Mucosa of descending colon (tissue), 3 donors: ENCODE data around the gene TREX2. TPM values are rescaled to one million over a fixed set of nuclear protein-coding genes. Genes with fewer than 3 reads are reported as not detected.

Experiments used
- ATAC-seq: fragments of 200-7000 bp; cut with Tn5 transposase; one replicate; pipeline ENCODE4 v1.9.1; 2020; ENCODE audit warnings: mild to moderate bottlenecking, moderate library complexity
- DNase-seq, 3 donors: peaks; one replicate each; pipeline ENCODE4 v3.0.0-alpha.2; 2020
- H3K36me3 ChIP-seq: fragments of 200-600 bp; one replicate; pipeline ENCODE4 v1.8.0; 2021; ENCODE audit warnings: low read depth, mild to moderate bottlenecking
- H3K4me1 ChIP-seq: fragments of 200-600 bp; one replicate; pipeline ENCODE4 v1.8.0; 2021; ENCODE audit warnings: low read depth, mild to moderate bottlenecking
- H3K4me3 ChIP-seq: fragments of 200-600 bp; one replicate; pipeline ENCODE4 v1.8.0; 2021; ENCODE audit warnings: mild to moderate bottlenecking
- H3K9me3 ChIP-seq: fragments of 200-600 bp; one replicate; pipeline ENCODE4 v1.8.0; 2021; ENCODE audit warnings: mild to moderate bottlenecking
- intact Hi-C, 2 donors: fragments of 100-400 bp; cut with DNase I in 1 of 2; cut with micrococcal nuclease in 1 of 2; formaldehyde crosslinking; loops; one replicate each; pipeline versions ENCODE4 v1.11.0 to v1.11.1; 2022; cut with DNase I, micrococcal nuclease
- total RNA-seq, 3 donors: library from RNA; stranded (reverse); fragmentation: NEBNext Ultra II Directional in 2 of 3; extraction: Animal tissue kit (Norgen Biotek cat#: 25700) in 2 of 3; gene quantifications; one replicate each; pipeline versions ENCODE4 v1.2.1 to v1.2.4, GENCODE V29; 2021 to 2023
- TF ChIP-seq, protein P1 (sequence below): fragments of 200-600 bp; IDR thresholded peaks from one replicate; pipeline ENCODE4 v1.8.0; 2022; ENCODE audit warnings: antibody characterized with exemption, mild to moderate bottlenecking
- donor health status: DM: no; HTN: no; CAD: no; lungs with moderate emphysema.
- donor health status: DM: no; HTN: no; CAD: no.
- donor health status: DM: no; HTN: yes; CAD: no.

The TREX2 gene
- total RNA-seq, 3 donors from 2014 or later: 0.55 to 1.2 (median 0.63) TPM

- no peaks in the 10 kb centered on the region for H3K36me3 ChIP-seq
- no peaks in the 10 kb centered on the region for H3K4me1 ChIP-seq
Measured at GRCh38 chrX:153463556-153463955, 17.7 kb upstream of the TREX2 start.

DNA sequence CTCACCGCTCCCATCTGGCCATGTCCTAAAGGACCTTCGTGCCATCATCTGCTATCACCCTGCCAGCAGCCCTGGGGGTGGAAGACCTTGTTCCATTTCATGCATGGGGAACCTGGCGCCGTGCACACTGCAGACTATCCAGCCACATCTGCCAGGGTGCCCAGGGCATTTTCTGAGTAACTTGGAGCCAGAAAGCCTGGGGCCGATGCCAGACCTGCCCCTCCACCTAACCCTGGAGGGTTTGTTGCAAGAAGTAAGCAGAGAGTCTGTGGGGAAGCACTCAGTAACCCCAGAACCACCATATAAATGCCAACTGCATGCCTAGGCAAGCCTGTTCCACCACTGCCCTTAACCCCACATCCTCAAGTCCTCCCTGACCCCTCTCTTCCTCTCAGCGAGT is 17.2 kb upstream of the TREX2 start:
- DNase-seq (no peak), ATAC-seq (no peak)
- TF ChIP-seq, protein P1, sequence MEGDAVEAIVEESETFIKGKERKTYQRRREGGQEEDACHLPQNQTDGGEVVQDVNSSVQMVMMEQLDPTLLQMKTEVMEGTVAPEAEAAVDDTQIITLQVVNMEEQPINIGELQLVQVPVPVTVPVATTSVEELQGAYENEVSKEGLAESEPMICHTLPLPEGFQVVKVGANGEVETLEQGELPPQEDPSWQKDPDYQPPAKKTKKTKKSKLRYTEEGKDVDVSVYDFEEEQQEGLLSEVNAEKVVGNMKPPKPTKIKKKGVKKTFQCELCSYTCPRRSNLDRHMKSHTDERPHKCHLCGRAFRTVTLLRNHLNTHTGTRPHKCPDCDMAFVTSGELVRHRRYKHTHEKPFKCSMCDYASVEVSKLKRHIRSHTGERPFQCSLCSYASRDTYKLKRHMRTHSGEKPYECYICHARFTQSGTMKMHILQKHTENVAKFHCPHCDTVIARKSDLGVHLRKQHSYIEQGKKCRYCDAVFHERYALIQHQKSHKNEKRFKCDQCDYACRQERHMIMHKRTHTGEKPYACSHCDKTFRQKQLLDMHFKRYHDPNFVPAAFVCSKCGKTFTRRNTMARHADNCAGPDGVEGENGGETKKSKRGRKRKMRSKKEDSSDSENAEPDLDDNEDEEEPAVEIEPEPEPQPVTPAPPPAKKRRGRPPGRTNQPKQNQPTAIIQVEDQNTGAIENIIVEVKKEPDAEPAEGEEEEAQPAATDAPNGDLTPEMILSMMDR: no peak
- intact Hi-C loops: no loop called here
- no peak overlapping the region for H3K4me3 ChIP-seq
- H3K36me3 ChIP-seq: no peaks in the 10 kb centered on the region
- no peaks in the 10 kb centered on the region for H3K4me1 ChIP-seq
- no peaks in the 10 kb centered on the region for H3K9me3 ChIP-seq

More at GRCh38 chrX:153463556-153463955, 17.7 kb upstream of the TREX2 start:
- TF ChIP-seq, protein P1: no peak
- Histone ChIP-seq H3K9me3 (no peaks in the 10 kb centered on the region), H3K4me3 (no peak overlapping the region)
- intact Hi-C loops: no loop called here
- ATAC-seq: no peak
- DNase-seq: no peak

GRCh38 chrX:153462291-153462690 is 16.4 kb upstream of the TREX2 start:
- no peak for ATAC-seq
- Histone ChIP-seq H3K4me3 (no peak overlapping the region), H3K36me3 (no peaks in the 10 kb centered on the region), H3K4me1 (no peaks in the 10 kb centered on the region), H3K9me3 (no peaks in the 10 kb centered on the region)
- no peak for DNase-seq
- intact Hi-C loops: no loop called here
- TF ChIP-seq, protein P1: no peak

GRCh38 chrX:153460826-153461225 is 15.0 kb upstream of the TREX2 start:
- Histone ChIP-seq H3K36me3 (no peaks in the 10 kb centered on the region), H3K9me3 (no peaks in the 10 kb centered on the region), H3K4me1 (no peaks in the 10 kb centered on the region), H3K4me3 (no peak overlapping the region)
- intact Hi-C loops: no loop called here
- ATAC-seq: peak; percentile 69
- peak in 2 of 3 donors; percentile 42 to 57 for DNase-seq
- TF ChIP-seq, protein P1: peak; percentile 46

GRCh38 chrX:153459986-153460385 is 14.1 kb upstream of the TREX2 start:
- Histone ChIP-seq H3K9me3 (no peaks in the 10 kb centered on the region), H3K4me1 (no peaks in the 10 kb centered on the region), H3K4me3 (no peak overlapping the region), H3K36me3 (no peaks in the 10 kb centered on the region)
- intact Hi-C loops: no loop called here
- ATAC-seq: no peak
- TF ChIP-seq, protein P1: no peak
- no peak for DNase-seq

DNA sequence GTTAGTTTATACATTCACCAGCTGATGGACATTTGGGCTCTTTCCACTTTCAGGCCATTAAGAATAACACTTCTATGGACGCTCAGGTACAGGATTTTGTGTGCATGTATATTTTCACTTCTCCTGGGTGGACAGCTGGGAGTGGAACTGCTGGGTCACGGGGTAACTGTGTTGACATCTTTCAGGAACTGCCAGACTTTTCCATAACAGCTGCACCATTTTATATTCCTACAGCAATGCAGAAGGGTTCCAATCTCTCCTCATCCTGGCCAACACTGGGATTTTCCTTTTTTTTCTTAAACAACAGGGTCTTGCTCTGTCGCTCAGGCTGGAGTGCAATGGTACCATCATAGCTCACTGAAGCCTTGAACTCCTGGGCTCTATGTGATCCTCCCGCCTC is 12.6 kb upstream of the TREX2 start:
- TF ChIP-seq, protein P1: no peak
- H3K4me3 ChIP-seq: no peak overlapping the region
- H3K9me3 ChIP-seq: no peaks in the 10 kb centered on the region
- no peaks in the 10 kb centered on the region for H3K36me3 ChIP-seq
- no peaks in the 10 kb centered on the region for H3K4me1 ChIP-seq
- intact Hi-C loops: no loop called here
- DNase-seq (no peak), ATAC-seq (no peak)
